HepG2 (cell line): ENCODE data around the gene HAGHL.

Experiments used
- CHD4 ChIP-seq: fragments of 200-600 bp; sonication (generic); IDR thresholded peaks from 2 replicates; pipeline ENCODE4 v1.7.0; 2017; ENCODE audit warnings: mild to moderate bottlenecking, low read length, borderline replicate concordance
- MIER3 ChIP-seq: IDR thresholded peaks from 2 replicates; pipeline ENCODE4 v1.6.1; 2016; ENCODE audit warnings: missing compliant biosample characterization, borderline replicate concordance
- NR2F6 ChIP-seq, 2 experiments: IDR thresholded peaks; 2 replicates each; pipeline ENCODE4 v1.6.1; 2016; ENCODE audit warnings: antibody characterized with exemption in 1 of 2, mild to moderate bottlenecking in 1 of 2
- TF ChIP-seq, protein P1 (sequence below): sonication (generic); formaldehyde crosslinking; IDR thresholded peaks from 2 replicates; pipeline ENCODE4 v1.5.0; 2020; ENCODE audit warnings: mild to moderate bottlenecking, missing genetic modification reagents, moderate library complexity

GRCh38 chr16:720447-720989 lies 6.4 kb upstream of the HAGHL start:
- TF ChIP-seq, protein P1, sequence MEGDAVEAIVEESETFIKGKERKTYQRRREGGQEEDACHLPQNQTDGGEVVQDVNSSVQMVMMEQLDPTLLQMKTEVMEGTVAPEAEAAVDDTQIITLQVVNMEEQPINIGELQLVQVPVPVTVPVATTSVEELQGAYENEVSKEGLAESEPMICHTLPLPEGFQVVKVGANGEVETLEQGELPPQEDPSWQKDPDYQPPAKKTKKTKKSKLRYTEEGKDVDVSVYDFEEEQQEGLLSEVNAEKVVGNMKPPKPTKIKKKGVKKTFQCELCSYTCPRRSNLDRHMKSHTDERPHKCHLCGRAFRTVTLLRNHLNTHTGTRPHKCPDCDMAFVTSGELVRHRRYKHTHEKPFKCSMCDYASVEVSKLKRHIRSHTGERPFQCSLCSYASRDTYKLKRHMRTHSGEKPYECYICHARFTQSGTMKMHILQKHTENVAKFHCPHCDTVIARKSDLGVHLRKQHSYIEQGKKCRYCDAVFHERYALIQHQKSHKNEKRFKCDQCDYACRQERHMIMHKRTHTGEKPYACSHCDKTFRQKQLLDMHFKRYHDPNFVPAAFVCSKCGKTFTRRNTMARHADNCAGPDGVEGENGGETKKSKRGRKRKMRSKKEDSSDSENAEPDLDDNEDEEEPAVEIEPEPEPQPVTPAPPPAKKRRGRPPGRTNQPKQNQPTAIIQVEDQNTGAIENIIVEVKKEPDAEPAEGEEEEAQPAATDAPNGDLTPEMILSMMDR (CRISPR knock-in tag), result peak; percentile 46
- no peak for TF ChIP-seq CHD4
- no peak for TF ChIP-seq NR2F6 (IDR thresholded peaks at IDR 0.05)
- no peak for TF ChIP-seq NR2F6 (CRISPR knock-in tag; IDR thresholded peaks at IDR 0.05)
- TF ChIP-seq MIER3 (CRISPR knock-in tag), result no peak
